ENCODE results near the gene NELL1.
"Not testable (repeated sequence)": the region's sequence is repeated elsewhere in the genome, so short reads cannot be mapped to it uniquely, and the experiment has no call there.

The NELL1 gene

GRCh38 chr11:20854215-20854955 lies 185.0 kb downstream of the NELL1 start:
- no peak overlapping the region for H3K27ac ChIP-seq (ENCODE audit: low read length)
- H3K79me2 ChIP-seq (ENCODE audit: insufficient read depth, low read length), result no peaks in the 10 kb centered on the region
- DNase-seq (peak; percentile 8), ATAC-seq (ENCODE audit: insufficient read depth, low read depth) (no peak)
- no peaks in the 10 kb centered on the region for H3K36me3 ChIP-seq (ENCODE audit: insufficient read depth, low read length)
- H3K27me3 ChIP-seq (ENCODE audit: insufficient read depth, low read length, poor library complexity), result no peaks in the 10 kb centered on the region
- H4K20me1 ChIP-seq (ENCODE audit: insufficient read depth, low read length), result no peaks in the 10 kb centered on the region
- H3K4me1 ChIP-seq (ENCODE audit: insufficient read depth, low read length), result no peaks in the 10 kb centered on the region
- H3K9me3 ChIP-seq (ENCODE audit: insufficient read depth, low read length, severe bottlenecking), result no peaks in the 10 kb centered on the region
- no peak overlapping the region for H2AFZ ChIP-seq (ENCODE audit: low read depth, low read length)
- TF ChIP-seq CTCF (IDR thresholded peaks at IDR 0.05; ENCODE audit: borderline replicate concordance, extremely low read depth, low read length, poor library complexity, severe bottlenecking), result no peak
- TF ChIP-seq EZH2 (IDR thresholded peaks at IDR 0.05; ENCODE audit: borderline replicate concordance, low read depth, low read length, severe bottlenecking), result no peak
- H3K4me2 ChIP-seq (ENCODE audit: insufficient read depth, low read length), result no peak overlapping the region
- H3K9ac ChIP-seq (ENCODE audit: low read depth, low read length), result no peak overlapping the region
- H3K4me3 ChIP-seq (ENCODE audit: low read depth in 1 of 2, low read length in 2 of 2), result no peak overlapping the region

- no peaks in the 10 kb centered on the region for H3K36me3 ChIP-seq (ENCODE audit: insufficient read depth, low read length)
- H3K4me1 ChIP-seq (ENCODE audit: insufficient read depth, low read length), result no peaks in the 10 kb centered on the region
- ATAC-seq (ENCODE audit: insufficient read depth, low read depth) (no peak), DNase-seq (no peak)
- no peak overlapping the region for H3K4me2 ChIP-seq (ENCODE audit: insufficient read depth, low read length)
- H3K9ac ChIP-seq (ENCODE audit: low read depth, low read length), result no peak overlapping the region
- H3K4me3 ChIP-seq (ENCODE audit: low read depth in 1 of 2, low read length in 2 of 2), result no peak overlapping the region
- H3K27me3 ChIP-seq (ENCODE audit: insufficient read depth, low read length, poor library complexity), result no peaks in the 10 kb centered on the region
- H2AFZ ChIP-seq (ENCODE audit: low read depth, low read length), result no peak overlapping the region
- TF ChIP-seq CTCF (IDR thresholded peaks at IDR 0.05; ENCODE audit: borderline replicate concordance, extremely low read depth, low read length, poor library complexity, severe bottlenecking), result no peak
- TF ChIP-seq EZH2 (IDR thresholded peaks at IDR 0.05; ENCODE audit: borderline replicate concordance, low read depth, low read length, severe bottlenecking), result no peak
- H3K27ac ChIP-seq (ENCODE audit: low read length), result no peak overlapping the region
- H4K20me1 ChIP-seq (ENCODE audit: insufficient read depth, low read length), result no peaks in the 10 kb centered on the region
- no peaks in the 10 kb centered on the region for H3K79me2 ChIP-seq (ENCODE audit: insufficient read depth, low read length)
- H3K9me3 ChIP-seq (ENCODE audit: insufficient read depth, low read length, severe bottlenecking), result no peaks in the 10 kb centered on the region
These were observed 191.9 kb downstream of the NELL1 start for GRCh38 chr11:20861322-20861721.

- not testable (repeated sequence) for H3K4me3 ChIP-seq (ENCODE audit: low read depth in 1 of 2, low read length in 2 of 2); H3K79me2 ChIP-seq (ENCODE audit: insufficient read depth, low read length); H3K9ac ChIP-seq (ENCODE audit: low read depth, low read length); H2AFZ ChIP-seq (ENCODE audit: low read depth, low read length); H4K20me1 ChIP-seq (ENCODE audit: insufficient read depth, low read length); ATAC-seq (ENCODE audit: insufficient read depth, low read depth); DNase-seq; H3K27me3 ChIP-seq (ENCODE audit: insufficient read depth, low read length, poor library complexity); H3K27ac ChIP-seq (ENCODE audit: low read length); H3K4me1 ChIP-seq (ENCODE audit: insufficient read depth, low read length); H3K9me3 ChIP-seq (ENCODE audit: insufficient read depth, low read length, severe bottlenecking); H3K4me2 ChIP-seq (ENCODE audit: insufficient read depth, low read length); H3K36me3 ChIP-seq (ENCODE audit: insufficient read depth, low read length)
These were observed 192.9 kb downstream of the NELL1 start for GRCh38 chr11:20862263-20862662.

GRCh38 chr11:20864628-20865027 lies 195.2 kb downstream of the NELL1 start:
- Histone ChIP-seq H3K79me2 (ENCODE audit: insufficient read depth, low read length) (no peaks in the 10 kb centered on the region), H3K4me1 (ENCODE audit: insufficient read depth, low read length) (no peaks in the 10 kb centered on the region), H4K20me1 (ENCODE audit: insufficient read depth, low read length) (no peaks in the 10 kb centered on the region), H3K9ac (ENCODE audit: low read depth, low read length) (no peak overlapping the region), H2AFZ (ENCODE audit: low read depth, low read length) (no peak overlapping the region), H3K27ac (ENCODE audit: low read length) (no peak overlapping the region), H3K9me3 (ENCODE audit: insufficient read depth, low read length, severe bottlenecking) (no peaks in the 10 kb centered on the region), H3K36me3 (ENCODE audit: insufficient read depth, low read length) (no peaks in the 10 kb centered on the region), H3K4me2 (ENCODE audit: insufficient read depth, low read length) (no peak overlapping the region), H3K4me3 (ENCODE audit: low read depth in 1 of 2, low read length in 2 of 2) (no peak overlapping the region), H3K27me3 (ENCODE audit: insufficient read depth, low read length, poor library complexity) (no peaks in the 10 kb centered on the region)
- no peak for ATAC-seq (ENCODE audit: insufficient read depth, low read depth)
- no peak for DNase-seq
- TF ChIP-seq EZH2 (IDR thresholded peaks at IDR 0.05; ENCODE audit: borderline replicate concordance, low read depth, low read length, severe bottlenecking) (no peak), CTCF (IDR thresholded peaks at IDR 0.05; ENCODE audit: borderline replicate concordance, extremely low read depth, low read length, poor library complexity, severe bottlenecking) (no peak)
